WI38 (cell line): ENCODE results near the gene ADGRV1.

Experiments
- H3K4me3 ChIP-seq: 2 replicates; pipeline ENCODE4 v1.5.1; 2011; ENCODE audit warnings: low read depth, mild to moderate bottlenecking, control low read depth, low read length
- CTCF ChIP-seq: IDR thresholded peaks from 2 replicates; pipeline ENCODE4 v1.5.1; 2012; ENCODE audit warnings: low read depth, mild to moderate bottlenecking, control low read depth, low read length

Gene ADGRV1

GRCh38 chr5:91092859-91093783 is 534.5 kb downstream of the ADGRV1 start:
- no peak for TF ChIP-seq CTCF
- no peak overlapping the region for H3K4me3 ChIP-seq

- H3K4me3 ChIP-seq, result no peak overlapping the region
- no peak for TF ChIP-seq CTCF
Measured at GRCh38 chr5:91095313-91095712, 536.7 kb downstream of the ADGRV1 start.

- no peak for TF ChIP-seq CTCF
- H3K4me3 ChIP-seq, result no peak overlapping the region
Measured at GRCh38 chr5:91095786-91096385, 537.3 kb downstream of the ADGRV1 start.

GRCh38 chr5:91098541-91098940 is 539.9 kb downstream of the ADGRV1 start:
- TF ChIP-seq CTCF, result no peak
- H3K4me3 ChIP-seq, result no peak overlapping the region

GRCh38 chr5:91101600-91102379 is 543.2 kb downstream of the ADGRV1 start:
- no peak overlapping the region for H3K4me3 ChIP-seq
- TF ChIP-seq CTCF, result peak; percentile 61

- TF ChIP-seq CTCF, result no peak
- no peak overlapping the region for H3K4me3 ChIP-seq
Measured at GRCh38 chr5:91103353-91104061, 544.9 kb downstream of the ADGRV1 start.
